GM21367 (cell line): ENCODE results near the gene LHPP.

Source experiments
- ATAC-seq: cut with Tn5 transposase; IDR thresholded peaks from one replicate; pipeline ENCODE4 v1.9.1; 2021; ENCODE audit not compliant: unreplicated experiment

The LHPP gene

GRCh38 chr10:124469956-124470484, 8.4 kb downstream of the LHPP start:
- no peak for ATAC-seq

GRCh38 chr10:124470544-124471434, 9.2 kb downstream of the LHPP start:
- no peak for ATAC-seq

GRCh38 chr10:124472071-124472470, 10.4 kb downstream of the LHPP start:
- no peak for ATAC-seq

GRCh38 chr10:124473070-124473469, 11.4 kb downstream of the LHPP start:
- ATAC-seq: no peak

GRCh38 chr10:124474514-124475070, 13.0 kb downstream of the LHPP start:
- ATAC-seq: no peak

GRCh38 chr10:124476043-124476725, 14.6 kb downstream of the LHPP start:
- no peak for ATAC-seq

- ATAC-seq: no peak
These were observed 16.2 kb downstream of the LHPP start for GRCh38 chr10:124477614-124478363.

- no peak for ATAC-seq
These were observed 16.9 kb downstream of the LHPP start for GRCh38 chr10:124478515-124478914.

GRCh38 chr10:124480860-124481259, 19.2 kb downstream of the LHPP start:
- ATAC-seq: no peak

GRCh38 chr10:124481717-124482116, 20.1 kb downstream of the LHPP start:
- no peak for ATAC-seq

- no peak for ATAC-seq
These were observed 20.7 kb downstream of the LHPP start for GRCh38 chr10:124482236-124482800.

- ATAC-seq: no peak
These were observed 21.3 kb downstream of the LHPP start for GRCh38 chr10:124482876-124483275.

- ATAC-seq: no peak
These were observed 22.4 kb downstream of the LHPP start for GRCh38 chr10:124484031-124484430.

- no peak for ATAC-seq
These were observed 23.0 kb downstream of the LHPP start for GRCh38 chr10:124484661-124485060.

- no peak for ATAC-seq
These were observed 25.0 kb downstream of the LHPP start for GRCh38 chr10:124486635-124487034.

- no peak for ATAC-seq
These were observed 29.5 kb downstream of the LHPP start for GRCh38 chr10:124491105-124491504.

GRCh38 chr10:124492266-124492665, 30.6 kb downstream of the LHPP start:
- no peak for ATAC-seq

GRCh38 chr10:124493214-124493882, 31.7 kb downstream of the LHPP start:
- ATAC-seq: no peak

GRCh38 chr10:124494046-124494807, 32.6 kb downstream of the LHPP start:
- no peak for ATAC-seq
